Measurements from ENCODE around the gene DPAGT1.

DPAGT1 gene

DNA sequence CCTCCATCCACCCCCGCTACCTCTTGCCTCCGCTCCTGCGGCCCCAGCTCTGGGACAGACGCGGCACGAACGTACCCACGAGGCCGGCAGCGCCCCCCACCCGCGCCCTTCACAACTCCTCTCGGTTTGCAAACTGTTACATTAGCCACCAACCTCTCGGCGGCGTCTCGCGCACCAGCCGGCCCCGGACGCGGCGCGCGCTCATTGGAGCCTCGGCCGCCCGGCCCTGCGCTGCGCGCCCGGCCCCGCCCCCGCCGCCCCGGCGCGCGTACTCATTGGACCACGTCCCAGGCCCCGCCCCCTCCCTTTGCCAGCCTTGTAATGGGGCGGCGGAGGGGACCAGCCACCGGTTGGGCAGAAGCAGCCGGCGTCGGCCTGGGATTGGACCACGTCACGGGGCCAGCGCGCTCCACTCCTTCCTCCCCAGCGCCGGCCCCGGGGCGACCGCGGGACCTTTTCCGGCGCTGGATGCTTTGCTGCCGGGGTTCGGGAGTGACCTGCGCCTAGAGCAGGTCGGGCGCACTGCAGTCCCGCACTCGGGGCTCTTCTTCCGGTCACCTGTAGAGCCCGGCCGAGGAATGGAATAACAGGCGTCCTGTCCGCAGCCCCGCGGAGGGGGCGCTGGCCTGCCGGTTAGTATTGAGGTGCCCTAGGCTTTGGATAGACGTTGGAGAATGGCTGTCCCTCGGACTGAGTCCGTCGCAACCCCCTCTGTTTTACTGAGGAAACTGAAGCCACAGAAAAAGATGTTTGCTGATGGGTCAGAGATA is 44.5 kb downstream of the DPAGT1 start, which contains the start of gene HYOU1:
Gene HYOU1, minus strand, starts transcription at position 206 of the 770 bp plus-strand sequence. CDS start 1,045 bp downstream, outside the sequence.
- DNase-seq (ENCODE audit: low spot score) = peak; percentile 97

DNA sequence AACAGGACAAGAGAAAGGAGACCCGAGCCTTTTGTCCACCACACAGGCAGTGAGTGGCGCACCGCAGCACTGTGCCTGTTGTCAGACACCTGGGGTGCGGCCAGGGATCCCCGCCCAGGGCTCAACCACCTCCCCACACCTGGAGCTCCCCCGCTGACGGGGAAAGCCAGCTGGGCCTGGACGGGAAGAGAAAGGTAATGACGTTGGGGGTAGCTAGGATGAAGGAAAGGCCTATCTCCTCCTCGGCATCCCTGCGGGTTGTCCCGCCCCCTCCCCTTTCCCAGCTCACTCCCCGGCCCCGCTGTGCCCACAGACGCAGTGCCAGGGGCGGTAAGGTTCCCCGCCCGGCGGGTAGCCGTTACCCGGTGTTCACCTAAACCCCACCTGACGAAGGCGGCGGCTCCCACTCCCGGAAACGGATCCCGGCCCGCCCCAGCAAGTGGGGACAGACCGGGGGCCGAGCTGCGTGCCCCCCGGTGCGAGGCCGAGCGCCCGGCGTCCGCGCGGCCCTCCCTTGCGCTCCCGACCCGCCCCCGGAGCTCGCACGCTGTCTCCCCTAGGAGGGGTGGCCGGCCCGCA is 45.1 kb downstream of the DPAGT1 start:
- peak; percentile 53 for DNase-seq (ENCODE audit: low spot score)

DNA sequence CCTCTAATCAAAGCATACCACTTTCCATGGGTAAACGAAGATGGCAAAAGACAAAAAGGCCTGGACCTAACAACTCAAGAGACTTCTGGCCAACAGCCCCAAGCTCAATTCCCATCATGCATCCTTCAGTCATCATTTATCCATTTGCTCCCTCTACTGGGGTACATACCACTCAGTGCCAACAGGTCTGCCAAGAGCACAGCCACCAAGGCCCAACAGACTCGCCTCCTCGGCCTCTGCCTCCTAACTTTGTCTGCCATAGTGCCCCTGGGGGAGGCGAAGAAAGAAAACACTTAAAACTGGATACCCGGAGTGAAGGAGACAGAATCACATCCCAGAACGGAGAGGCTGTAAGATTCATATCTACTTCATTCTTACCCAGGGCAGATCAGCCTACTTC is 45.8 kb downstream of the DPAGT1 start:
- DNase-seq (ENCODE audit: low spot score) = peak; percentile 38

DNA sequence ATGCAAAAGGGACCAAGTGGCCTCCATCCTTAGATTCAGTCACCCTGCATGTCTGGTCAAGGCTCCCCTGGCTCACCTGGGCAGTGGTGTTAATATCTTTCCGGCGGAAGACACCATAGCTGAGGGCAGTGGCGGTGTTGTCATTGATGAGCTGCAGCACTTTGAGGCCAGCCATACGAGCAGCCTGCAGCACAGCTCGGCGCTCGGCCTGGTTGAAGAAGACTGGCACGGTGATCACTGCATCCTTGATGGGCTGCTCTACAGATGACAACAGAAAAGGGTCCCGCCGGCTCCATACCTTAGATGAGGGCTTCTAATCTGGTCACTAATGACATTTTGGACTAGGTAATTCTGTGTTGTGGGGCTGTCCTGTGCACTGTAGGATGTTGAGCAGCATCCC is 47.2 kb downstream of the DPAGT1 start:
- DNase-seq (ENCODE audit: low spot score) = no peak

DNA sequence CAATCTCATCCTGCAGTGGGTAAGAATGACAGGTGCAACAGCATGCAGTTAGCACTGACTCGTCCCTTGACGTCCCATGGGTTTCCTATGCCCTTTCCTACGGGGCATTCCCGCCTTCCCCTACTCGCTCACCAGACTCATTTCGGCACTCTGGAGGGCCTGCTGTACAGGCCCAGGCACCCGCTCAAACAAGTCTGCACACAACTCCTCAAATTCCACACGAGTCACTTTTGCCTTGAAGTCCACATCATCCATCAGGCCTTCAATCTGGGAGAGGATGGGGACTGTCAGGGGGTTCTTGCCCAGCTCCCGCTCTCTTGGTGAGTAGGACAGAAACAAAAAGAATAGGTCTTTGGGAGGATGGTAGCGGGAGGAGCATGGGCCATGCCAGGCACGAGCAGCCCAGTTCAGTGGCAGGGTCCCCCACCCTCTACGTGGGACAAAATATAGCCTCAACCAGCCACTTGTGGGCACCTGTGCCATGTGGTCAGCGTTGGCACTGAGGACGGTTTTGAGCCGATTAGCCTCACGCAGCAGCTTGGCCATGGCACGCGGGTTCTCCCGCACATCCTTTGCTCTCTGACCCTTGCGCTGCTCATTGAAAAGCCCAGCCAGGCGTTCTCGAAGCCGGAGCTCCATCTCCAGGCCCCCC is 49.4 kb downstream of the DPAGT1 start:
- DNase-seq (ENCODE audit: low spot score) = no peak

DNA sequence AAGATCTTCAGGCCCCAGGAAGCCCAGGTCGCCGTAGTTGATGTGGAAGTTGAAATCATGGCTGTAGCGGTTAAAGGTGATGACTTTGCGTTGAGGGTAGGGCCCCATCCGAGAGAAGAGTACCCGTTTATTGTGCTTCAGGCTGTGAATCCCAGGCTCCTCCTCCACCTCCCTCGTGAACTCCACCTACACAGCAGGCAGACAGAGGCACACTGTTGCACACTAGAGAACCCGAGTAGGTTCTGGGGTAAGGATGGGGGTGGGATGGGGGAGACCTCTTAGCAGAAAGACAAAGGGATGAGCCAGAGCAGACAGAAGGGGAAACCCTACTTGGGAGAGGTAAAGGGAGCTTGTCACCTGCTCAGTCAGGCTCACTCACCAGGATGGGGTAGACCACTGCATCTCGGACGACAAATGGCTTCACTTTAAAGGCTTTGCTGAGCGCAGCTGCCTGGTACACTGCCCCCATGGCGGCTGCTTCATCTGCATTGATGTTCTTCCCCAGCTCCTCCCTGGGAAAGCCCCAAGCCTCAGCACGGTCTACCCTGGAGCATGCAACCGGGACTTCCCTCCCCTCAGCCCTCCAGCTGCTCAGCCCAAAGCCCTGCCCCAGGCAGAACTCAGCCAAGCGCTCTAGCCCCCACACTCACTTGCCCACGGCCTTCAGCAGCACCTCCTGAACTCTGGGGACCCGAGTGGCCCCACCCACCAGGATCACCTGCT is 50.1 kb downstream of the DPAGT1 start:
- DNase-seq (ENCODE audit: low spot score) = no peak

DNA sequence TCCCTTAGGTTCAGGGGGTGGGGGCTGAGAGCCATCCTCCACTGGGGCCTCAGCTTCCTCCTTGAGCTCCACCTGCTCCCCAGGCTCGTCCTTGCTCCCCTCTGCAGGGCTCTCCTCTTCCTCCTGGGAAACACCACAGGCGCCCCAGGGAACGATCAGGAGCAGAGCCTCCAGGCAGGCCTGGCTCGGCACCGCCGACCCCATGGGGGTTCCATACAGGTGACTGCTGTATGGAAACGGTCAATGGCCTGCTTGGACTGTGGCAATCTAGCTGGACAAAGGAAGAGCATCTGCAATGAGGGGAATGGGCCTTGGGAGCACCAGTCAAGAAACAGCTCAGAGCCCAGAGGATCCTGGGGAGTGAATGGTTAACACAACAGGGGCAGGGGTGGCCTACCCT is 52.6 kb downstream of the DPAGT1 start:
- no peak for DNase-seq (ENCODE audit: low spot score)

DNA sequence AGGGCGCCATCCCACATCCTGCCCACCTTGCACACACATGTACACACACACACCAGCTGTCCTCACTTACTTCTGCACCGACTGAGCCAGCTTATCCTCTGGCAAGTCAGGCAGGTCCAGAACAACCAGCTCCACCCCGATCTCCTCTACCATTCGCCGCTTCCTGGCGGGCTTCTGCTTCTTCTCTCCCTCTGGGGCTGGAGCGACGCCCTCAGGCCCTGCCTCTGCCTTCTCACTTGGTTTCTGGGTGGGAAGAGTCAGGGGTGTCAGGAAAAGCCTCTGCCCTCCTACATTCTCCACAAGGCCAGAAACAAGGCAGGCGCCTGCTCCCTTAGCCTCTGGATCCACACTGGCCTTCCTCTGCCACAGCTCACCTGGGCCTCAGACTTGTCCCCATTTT is 53.0 kb downstream of the DPAGT1 start:
- no peak for DNase-seq (ENCODE audit: low spot score)

DNA sequence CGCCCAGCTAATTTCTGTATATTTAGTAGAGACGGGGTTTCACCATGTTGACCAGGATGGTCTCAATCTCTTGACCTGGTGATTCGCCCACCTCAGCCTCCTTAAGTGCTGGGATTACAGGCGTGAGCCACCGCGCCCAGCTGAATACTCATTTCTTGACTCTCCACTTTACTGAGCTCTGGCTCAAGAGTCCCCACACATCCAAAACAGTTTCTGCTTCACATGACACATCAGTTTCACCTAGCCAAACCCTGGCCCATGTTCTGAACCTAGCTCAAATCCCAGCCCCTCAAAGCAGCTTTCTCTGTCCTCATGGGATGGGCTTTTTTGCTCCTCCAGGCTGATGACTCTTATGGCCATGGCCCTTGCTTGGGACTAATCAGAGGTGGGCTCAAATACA is 54.4 kb downstream of the DPAGT1 start:
- DNase-seq (ENCODE audit: low spot score) = no peak
